HFFc6 (cell line): ENCODE results near the gene CALY. TPM values are rescaled to one million over a fixed set of nuclear protein-coding genes. Genes with fewer than 3 reads are reported as not detected.

Source experiments
- DNase-seq: peaks from one replicate; pipeline ENCODE4 v3.0.0-alpha.2; 2018
- H3K27ac Mint-ChIP-seq: 2 replicates; pipeline ENCODE4 v1.8.0; 2020; ENCODE audit warnings: mild to moderate bottlenecking, mixed read lengths
- H3K27me3 Mint-ChIP-seq: 2 replicates; pipeline ENCODE4 v1.8.0; 2021; ENCODE audit warnings: mild to moderate bottlenecking, moderate library complexity, mixed read lengths; ENCODE audit not compliant: insufficient read depth
- H3K36me3 Mint-ChIP-seq: 2 replicates; pipeline ENCODE4 v1.8.0; 2021; ENCODE audit warnings: low read depth, mixed read lengths
- H3K4me1 Mint-ChIP-seq: 2 replicates; pipeline ENCODE4 v1.8.0; 2020; ENCODE audit warnings: low read depth, mixed read lengths
- H3K4me3 Mint-ChIP-seq: 2 replicates; pipeline ENCODE4 v1.8.0; 2020; ENCODE audit warnings: mild to moderate bottlenecking, moderate library complexity, mixed read lengths
- H3K9me3 Mint-ChIP-seq: 2 replicates; pipeline ENCODE4 v1.8.0; 2020; ENCODE audit warnings: mild to moderate bottlenecking, mixed read lengths
- CTCF ChIP-seq: fragments of 200-600 bp; sonication (generic); IDR thresholded peaks from 2 replicates; pipeline ENCODE4 v1.5.0; 2021; ENCODE audit warnings: antibody characterized with exemption, mild to moderate bottlenecking
- total RNA-seq, 6 experiments: library from RNA; stranded (reverse); fragmentation: NEBNext Ultra II Directional; extraction: Animal tissue kit (Norgen Biotek cat#: 25700); gene quantifications; 2 replicates in 1 of 6; 3 replicates in 5 of 6; pipeline ENCODE4 v1.2.3, GENCODE V29; 2021

CALY gene
- total RNA-seq, 6 experiments from 2014 or later, result 0.31 TPM; not detected in 5

GRCh38 chr10:133341983-133342382 lies 5.3 kb upstream of the CALY start:
- no peak overlapping the region for H3K27ac Mint-ChIP-seq
- DNase-seq, result no peak
- H3K27me3 Mint-ChIP-seq, result peaks cover 23% of the 10 kb centered on the region
- no peak for TF ChIP-seq CTCF
- H3K9me3 Mint-ChIP-seq, result no peaks in the 10 kb centered on the region
- no peak overlapping the region for H3K4me3 Mint-ChIP-seq
- no peaks in the 10 kb centered on the region for H3K36me3 Mint-ChIP-seq
- no peaks in the 10 kb centered on the region for H3K4me1 Mint-ChIP-seq

DNA sequence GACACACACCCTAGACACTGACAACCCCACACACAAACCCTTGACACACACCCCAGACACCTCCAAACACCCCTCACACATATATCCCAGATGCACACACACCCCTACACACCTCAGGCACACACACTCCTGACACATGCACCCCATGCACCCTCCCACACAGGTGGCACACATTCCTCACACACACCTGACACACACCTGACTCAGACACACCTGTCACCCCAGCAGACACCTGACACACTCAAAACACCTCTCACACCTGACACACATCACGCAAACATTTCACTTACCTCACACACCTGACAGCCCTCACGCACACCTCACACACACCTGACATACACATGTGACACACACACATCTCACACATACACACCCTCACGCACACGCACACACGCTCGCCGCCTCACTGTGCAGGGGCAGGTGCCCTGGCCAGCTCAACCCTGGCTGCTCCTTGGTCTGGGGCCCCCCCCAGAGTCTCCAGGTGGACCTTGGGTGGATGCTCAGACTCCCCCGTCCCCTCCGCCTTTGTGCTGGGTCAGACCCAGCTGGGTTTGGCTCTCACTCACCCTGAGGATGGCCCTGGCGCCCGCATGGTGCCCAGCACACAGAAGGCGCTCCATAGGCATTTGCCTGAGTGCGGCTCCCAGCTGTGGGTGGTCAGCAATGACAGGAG lies 3.1 kb upstream of the CALY start:
- Mint-ChIP-seq H3K9me3 (no peaks in the 10 kb centered on the region), H3K27ac (no peak overlapping the region), H3K27me3 (peaks cover 17% of the 10 kb centered on the region), H3K4me1 (no peaks in the 10 kb centered on the region), H3K4me3 (no peak overlapping the region), H3K36me3 (no peaks in the 10 kb centered on the region)
- TF ChIP-seq CTCF, result no peak
- DNase-seq, result no peak

- no peak for DNase-seq
- H3K27me3 Mint-ChIP-seq, result peaks cover 23% of the 10 kb centered on the region
These were observed 1.7 kb upstream of the CALY start for GRCh38 chr10:133338080-133339071.

GRCh38 chr10:133337370-133337725 lies 652 bp upstream of the CALY start:
- TF ChIP-seq CTCF, result no peak
- H3K27ac Mint-ChIP-seq, result no peak overlapping the region
- H3K4me1 Mint-ChIP-seq, result no peaks in the 10 kb centered on the region
- peaks cover 30% of the 10 kb centered on the region for H3K27me3 Mint-ChIP-seq
- no peaks in the 10 kb centered on the region for H3K9me3 Mint-ChIP-seq
- no peak for DNase-seq
- H3K36me3 Mint-ChIP-seq, result no peaks in the 10 kb centered on the region
- H3K4me3 Mint-ChIP-seq, result no peak overlapping the region

More at GRCh38 chr10:133338080-133339071, 1.7 kb upstream of the CALY start:
- no peaks in the 10 kb centered on the region for H3K4me1 Mint-ChIP-seq
- no peaks in the 10 kb centered on the region for H3K36me3 Mint-ChIP-seq
- no peak for TF ChIP-seq CTCF
- H3K9me3 Mint-ChIP-seq, result no peaks in the 10 kb centered on the region
- no peak overlapping the region for H3K27ac Mint-ChIP-seq
- no peak overlapping the region for H3K4me3 Mint-ChIP-seq

DNA sequence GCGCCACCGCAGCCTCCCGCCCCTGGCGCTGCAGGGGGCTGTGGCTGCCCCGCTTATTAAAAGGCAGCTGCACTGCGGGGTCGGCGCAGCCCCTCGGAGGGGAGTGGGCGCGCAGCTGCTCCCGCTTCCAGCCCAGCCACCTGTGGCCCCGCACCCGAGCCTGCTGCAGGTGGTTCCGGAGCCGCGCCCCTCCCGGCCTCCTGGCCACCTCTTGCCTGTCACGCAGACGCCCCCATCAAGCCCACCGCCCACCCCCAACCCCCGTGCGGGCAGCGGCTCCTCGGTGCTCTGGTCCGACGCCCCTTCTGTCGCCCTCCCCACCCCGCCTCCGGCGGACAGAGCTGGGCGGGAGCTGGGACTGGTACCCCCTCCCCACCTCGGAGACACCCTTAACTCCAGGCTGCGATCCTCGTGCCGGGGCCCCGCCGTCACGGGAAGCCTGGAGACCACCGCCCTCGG lies 549 bp downstream of the CALY start:
- DNase-seq, result no peak
- no peak overlapping the region for H3K4me3 Mint-ChIP-seq
- H3K27me3 Mint-ChIP-seq, result peaks cover 38% of the 10 kb centered on the region
- no peak overlapping the region for H3K27ac Mint-ChIP-seq
- H3K36me3 Mint-ChIP-seq, result no peaks in the 10 kb centered on the region
- no peaks in the 10 kb centered on the region for H3K4me1 Mint-ChIP-seq
- TF ChIP-seq CTCF, result no peak
- no peaks in the 10 kb centered on the region for H3K9me3 Mint-ChIP-seq
